Activated CD8-positive, alpha-beta memory T cell treated with anti-CD3 and anti-CD28 coated beads, Interleukin-2, amount 50 U/mL, for 4 hours (primary cell): Measurements from ENCODE around the gene UBE2I.
"Not testable (repeated sequence)": the region's sequence is repeated elsewhere in the genome, so short reads cannot be mapped to it uniquely, and the experiment has no call there.

Experiments used
- DNase-seq: peaks from one replicate; pipeline ENCODE4 v3.0.0-alpha.2; 2020

UBE2I gene

DNA sequence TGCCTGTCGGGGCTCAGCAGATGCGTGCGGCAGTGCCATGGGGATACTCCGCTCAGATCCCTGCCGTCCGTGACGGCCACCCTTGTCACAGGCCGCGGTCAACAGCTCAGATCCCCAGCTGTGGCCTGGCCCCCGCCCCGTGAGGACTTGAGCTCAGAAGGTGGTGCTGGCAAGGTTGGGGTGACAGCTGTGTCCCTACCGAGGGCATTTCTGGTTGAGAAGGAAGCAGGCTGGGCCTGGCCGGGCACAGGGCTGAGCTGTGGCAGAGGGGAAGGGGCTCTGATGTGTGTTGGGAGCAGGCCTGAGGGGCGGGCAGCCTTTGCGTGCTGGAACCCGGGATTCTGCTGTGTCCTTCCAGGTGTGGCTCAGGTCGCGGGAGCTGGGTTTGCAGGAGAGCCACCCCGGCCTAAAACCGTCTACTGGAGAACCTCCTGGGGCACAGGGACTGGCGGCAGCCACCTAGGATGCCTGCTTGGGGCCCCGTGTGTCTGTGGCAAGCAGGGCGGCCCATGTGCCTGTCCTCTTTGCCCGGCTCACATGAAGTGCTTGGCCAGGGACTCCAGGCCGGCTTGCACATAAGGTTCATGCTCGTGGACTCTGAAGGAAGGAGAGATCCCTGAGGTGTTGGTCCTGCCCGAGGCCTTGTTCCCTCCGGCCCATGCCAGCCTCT is 5.1 kb downstream of the UBE2I start:
- no peak for DNase-seq

- no peak for DNase-seq
Observed at GRCh38 chr16:1315081-1316032, 5.9 kb downstream of the UBE2I start.

GRCh38 chr16:1316033-1316405 is 6.6 kb downstream of the UBE2I start:
- no peak for DNase-seq

DNA sequence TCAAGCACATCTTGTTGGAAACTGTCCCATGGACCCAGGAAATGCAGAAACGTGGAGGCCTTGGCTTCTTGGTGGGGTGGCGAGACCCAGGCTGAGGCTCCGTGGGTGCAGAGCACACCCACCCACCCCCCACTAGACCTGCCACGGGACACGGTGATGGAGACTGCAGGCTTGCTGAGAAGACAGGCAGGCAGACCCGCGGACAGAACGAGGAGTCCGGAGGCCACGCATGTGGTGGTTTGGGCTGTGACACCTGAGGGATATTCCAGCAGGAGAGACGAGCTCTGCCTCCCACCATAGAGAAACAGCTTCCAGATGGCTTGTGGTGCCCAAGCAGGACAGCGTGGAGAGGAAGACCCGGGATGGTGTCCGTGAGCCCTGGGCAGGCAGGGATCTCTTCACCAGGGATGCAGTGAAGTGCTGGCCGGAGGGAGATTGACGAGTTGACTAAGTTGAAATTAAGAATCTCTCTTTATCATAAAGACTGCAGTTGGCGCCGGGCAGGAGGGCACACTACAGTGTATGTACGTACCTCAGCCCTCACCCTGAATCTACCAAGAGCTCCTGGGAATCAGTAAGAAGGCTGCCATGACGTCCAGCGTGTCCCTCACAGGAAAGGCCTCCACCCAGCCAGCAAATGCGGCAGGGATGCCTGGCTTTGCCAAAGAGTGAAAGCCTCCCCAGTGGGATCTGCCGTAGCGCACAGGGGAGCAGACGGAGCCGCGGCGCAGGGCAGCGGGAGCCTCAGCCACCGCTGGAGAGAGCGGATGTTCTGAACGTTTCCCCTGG is 8.2 kb downstream of the UBE2I start:
- no peak for DNase-seq

DNA sequence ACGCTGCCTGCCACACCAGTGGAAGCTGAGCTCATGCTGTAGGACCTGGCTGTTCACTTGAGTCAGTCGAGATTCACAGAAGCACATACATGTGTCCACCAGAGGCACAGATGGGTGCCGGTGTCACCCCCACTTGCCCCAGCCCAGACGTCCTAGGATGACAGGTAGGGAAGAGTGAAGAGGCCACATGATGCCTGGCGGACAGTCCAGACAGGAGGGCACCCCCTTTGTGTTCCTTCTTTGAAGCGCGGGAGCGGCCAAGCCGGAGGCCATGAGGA is 8.8 kb downstream of the UBE2I start:
- no peak for DNase-seq

- DNase-seq, result no peak
Observed at GRCh38 chr16:1319041-1319440, 9.6 kb downstream of the UBE2I start.

GRCh38 chr16:1320097-1320496 is 10.7 kb downstream of the UBE2I start:
- DNase-seq, result no peak

GRCh38 chr16:1320658-1321240 is 11.3 kb downstream of the UBE2I start:
- DNase-seq, result no peak

GRCh38 chr16:1322407-1322806 is 13.0 kb downstream of the UBE2I start:
- no peak for DNase-seq

GRCh38 chr16:1323296-1324239 is 14.1 kb downstream of the UBE2I start:
- no peak for DNase-seq

- DNase-seq, result no peak
Observed at GRCh38 chr16:1324286-1324826, 14.9 kb downstream of the UBE2I start.

DNA sequence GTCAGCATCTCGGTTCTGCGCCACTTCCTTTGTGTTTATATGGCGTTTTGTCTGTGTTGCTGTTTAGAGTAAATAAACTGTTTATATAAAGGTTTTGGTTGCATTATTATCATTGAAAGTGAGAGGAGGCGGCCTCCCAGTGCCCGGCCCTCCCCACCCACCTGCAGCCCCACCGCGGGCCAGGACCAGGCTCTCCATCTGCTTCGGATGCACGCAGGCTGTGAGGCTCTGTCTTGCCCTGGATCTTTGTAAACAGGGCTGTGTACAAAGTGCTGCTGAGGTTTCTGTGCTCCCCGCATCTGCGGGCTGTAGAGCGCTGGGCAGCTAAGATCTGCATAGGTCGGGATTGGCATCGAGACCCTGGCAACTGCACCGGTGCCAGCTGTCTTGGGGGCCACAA is 15.8 kb downstream of the UBE2I start:
- DNase-seq, result no peak

DNA sequence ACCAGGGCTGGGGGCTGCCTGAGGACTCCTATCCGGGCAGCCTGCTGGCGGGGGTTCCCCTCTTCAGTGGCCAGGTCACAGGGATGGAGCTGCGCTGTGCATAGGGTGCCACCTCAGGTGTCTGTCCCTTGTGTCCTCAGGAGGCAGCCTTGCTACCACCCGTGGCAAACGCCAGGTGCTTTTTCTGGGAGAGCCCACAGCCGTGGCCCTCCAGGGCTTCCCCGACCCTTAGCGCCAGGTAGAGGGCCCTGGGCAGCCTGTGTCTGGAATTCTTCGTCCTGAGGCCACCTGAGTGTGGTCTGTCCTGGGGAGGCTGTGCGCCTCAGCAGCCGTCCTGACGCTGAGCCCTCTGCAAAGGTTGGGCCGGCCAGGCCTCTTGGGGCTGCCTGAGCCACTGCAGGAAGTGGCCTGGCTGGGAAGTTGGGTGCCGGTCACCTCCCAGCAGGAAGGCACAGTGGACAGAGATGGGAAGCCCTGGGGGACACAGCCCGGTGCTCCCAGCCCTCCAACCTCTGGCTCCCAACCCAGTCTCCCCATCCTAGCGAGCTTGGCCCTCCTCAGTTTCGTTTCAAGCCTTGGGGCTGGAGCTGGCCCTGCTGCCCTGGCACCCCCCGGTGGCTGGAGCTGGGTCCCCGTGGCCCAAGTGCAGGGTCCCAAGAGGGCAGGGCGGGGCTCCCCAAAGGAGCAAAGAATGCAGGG is 16.4 kb downstream of the UBE2I start:
- DNase-seq, result no peak

DNA sequence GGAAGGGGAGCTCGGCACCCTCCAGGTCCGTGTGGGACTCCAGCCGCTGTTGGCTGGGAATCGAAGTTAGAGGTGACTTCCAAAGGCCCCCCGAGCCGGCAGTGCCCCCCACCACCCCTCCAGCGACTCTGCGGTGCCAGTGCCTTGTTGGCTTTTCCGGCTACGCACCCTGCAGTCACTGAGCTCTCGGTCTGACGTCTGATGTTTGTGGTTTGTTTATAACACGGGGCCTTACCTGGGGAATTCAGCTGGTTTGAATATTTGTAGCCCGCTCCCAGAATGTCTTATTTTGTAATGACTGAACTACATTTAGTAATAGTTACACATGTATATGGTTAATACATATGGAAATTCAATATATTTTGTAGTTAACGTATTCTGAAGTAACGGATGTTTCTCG is 17.0 kb downstream of the UBE2I start:
- no peak for DNase-seq

- no peak for DNase-seq
Observed at GRCh38 chr16:1326946-1327618, 17.6 kb downstream of the UBE2I start.

DNA sequence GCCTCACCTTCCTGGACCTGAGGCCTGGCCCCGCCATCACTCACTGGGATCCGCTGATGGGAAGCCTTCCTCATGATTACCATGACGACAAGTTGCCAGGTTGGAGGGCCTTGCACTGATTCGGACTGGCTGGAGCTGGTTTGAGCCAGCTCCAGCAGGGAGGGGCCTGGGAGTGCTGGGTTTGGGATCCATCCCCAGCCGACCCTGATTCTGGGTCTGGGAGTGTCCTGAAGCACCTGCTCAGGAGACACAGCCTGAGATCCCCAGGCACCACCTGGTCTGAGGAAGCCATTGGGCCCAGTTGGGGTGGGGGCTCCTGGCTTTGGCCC is 18.1 kb downstream of the UBE2I start:
- no peak for DNase-seq

GRCh38 chr16:1328136-1328535 is 18.7 kb downstream of the UBE2I start:
- not testable (repeated sequence) for DNase-seq

GRCh38 chr16:1328961-1329360 is 19.5 kb downstream of the UBE2I start:
- DNase-seq, result not testable (repeated sequence)

GRCh38 chr16:1330260-1330914 is 21.0 kb downstream of the UBE2I start:
- DNase-seq, result no peak
